Coronary artery (tissue), 2 donors: ENCODE data around the gene EFCAB9.

ENCODE experiments used
- DNase-seq: peaks from one replicate; pipeline ENCODE4 v3.0.0-alpha.2; 2017; ENCODE audit warnings: low spot score
- H3K27ac ChIP-seq, 2 donors: fragments of 200-600 bp; sonication (generic); one replicate each; pipeline ENCODE4 v1.5.1; 2016 to 2019
- H3K4me3 ChIP-seq: fragments of 200-600 bp; sonication (generic); 2 replicates; pipeline ENCODE4 v1.5.1; 2016; ENCODE audit warnings: mild to moderate bottlenecking, moderate library complexity
- TF ChIP-seq, protein P1 (sequence below): fragments of 200-600 bp; sonication (generic); IDR thresholded peaks from one replicate; pipeline ENCODE4 v1.5.1; 2019; ENCODE audit warnings: antibody characterized with exemption

EFCAB9 gene

DNA sequence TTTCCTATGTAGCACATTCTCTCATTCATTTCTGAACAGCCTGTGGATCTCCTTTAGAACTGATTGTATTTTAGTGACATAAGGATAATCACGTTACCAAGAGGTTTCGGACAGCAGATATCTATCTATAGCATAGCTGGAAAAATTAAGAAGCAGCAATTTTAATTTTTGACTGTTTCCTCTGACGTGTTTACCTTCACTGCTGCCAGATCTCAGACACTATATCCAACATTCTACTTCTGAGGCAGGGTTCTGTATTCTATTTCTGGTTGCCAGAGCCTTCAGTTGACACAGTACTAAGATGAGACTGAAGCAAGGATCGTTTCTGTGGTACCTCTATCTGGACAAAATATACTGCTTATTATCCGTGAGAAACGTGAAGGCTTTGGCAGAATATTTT, at the start of gene EFCAB9:
Gene EFCAB9 (plus strand): TSS at position 301 of the 400 bp plus-strand sequence. CDS start 1 bp downstream, at position 302.
- H3K4me3 ChIP-seq: no peak within 1 kb of the TSS
- no peak for DNase-seq
- TF ChIP-seq, protein P1, sequence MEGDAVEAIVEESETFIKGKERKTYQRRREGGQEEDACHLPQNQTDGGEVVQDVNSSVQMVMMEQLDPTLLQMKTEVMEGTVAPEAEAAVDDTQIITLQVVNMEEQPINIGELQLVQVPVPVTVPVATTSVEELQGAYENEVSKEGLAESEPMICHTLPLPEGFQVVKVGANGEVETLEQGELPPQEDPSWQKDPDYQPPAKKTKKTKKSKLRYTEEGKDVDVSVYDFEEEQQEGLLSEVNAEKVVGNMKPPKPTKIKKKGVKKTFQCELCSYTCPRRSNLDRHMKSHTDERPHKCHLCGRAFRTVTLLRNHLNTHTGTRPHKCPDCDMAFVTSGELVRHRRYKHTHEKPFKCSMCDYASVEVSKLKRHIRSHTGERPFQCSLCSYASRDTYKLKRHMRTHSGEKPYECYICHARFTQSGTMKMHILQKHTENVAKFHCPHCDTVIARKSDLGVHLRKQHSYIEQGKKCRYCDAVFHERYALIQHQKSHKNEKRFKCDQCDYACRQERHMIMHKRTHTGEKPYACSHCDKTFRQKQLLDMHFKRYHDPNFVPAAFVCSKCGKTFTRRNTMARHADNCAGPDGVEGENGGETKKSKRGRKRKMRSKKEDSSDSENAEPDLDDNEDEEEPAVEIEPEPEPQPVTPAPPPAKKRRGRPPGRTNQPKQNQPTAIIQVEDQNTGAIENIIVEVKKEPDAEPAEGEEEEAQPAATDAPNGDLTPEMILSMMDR: no peak
- H3K27ac ChIP-seq: no peak within 1 kb of the TSS

DNA sequence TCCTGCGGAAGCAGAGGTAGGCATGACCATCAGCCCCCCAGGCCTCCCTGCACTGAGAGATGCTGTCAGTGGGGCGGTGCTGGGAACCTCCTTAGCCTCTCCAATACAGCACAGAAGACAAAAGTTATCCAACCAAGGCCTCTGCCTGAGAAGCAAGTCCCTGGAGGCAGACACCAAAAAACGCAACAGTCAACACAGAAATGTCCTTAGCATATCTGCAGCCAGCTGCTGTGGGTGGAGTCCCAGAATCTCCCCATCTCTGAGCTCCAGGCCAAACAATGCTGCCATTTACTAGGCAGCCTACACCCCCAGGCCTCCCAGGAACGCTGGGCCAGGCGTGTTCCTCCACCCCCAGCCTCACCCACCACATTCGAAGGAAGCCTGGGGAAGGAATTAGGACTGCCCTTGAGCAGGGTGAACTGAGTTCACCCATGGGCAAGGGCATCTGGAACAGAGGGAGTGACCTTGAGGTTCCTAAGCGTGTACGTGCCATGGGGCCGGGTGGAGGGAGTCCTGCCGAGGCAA, 49.6 kb upstream of the EFCAB9 start:
- no peak for DNase-seq
- H3K27ac ChIP-seq: peak overlapping the region in 1 of 2 donors; percentile 31
- no peak overlapping the region for H3K4me3 ChIP-seq
- TF ChIP-seq, protein P1: no peak

DNA sequence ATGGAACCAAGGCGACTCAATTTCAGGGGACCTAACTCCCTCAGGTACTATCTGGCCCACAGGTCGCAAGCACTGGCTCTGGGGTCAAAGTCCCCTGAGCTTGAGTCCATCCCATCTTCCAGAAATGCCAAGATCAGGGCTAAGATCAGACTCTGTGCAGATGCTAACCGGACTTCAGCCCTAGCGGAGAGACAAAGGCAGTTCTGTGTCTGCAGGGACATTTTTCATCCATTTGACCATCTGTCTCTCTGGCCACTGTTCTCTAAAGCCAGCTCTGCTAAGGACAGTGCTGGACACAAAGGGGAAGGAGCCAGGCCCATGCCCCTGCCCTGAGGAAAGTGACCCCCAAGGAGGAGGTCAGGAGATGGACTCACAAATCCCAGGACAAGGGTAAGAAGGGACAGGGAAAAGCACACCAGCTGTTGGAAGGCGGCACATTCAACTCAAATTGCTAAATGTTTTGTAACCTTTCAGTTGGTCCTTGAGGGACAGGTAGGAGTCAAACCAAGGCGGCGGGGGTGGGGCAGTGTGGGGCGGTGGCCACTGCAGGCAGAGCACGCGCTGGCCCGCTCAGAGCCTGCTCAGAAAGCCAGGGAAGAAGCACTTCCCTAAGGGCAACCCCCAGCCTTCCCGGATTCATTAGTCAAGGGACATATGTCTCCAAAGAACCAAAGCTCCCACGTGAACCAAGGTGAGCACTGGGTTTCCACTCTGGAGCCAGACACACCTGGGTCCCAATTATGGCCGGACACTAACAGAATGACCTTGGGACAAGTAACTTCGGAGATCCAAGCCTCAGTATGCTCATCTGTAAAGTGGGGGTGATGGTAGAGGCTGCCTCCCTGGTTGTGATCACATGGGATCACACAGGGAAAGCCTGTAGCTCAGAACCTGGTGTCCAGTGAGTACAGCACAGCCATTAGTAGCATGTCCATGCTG, 48.8 kb upstream of the EFCAB9 start:
- TF ChIP-seq, protein P1: no peak
- Histone ChIP-seq H3K27ac (peak overlapping the region in 1 of 2 donors; percentile 11), H3K4me3 (no peak overlapping the region)
- no peak for DNase-seq

DNA sequence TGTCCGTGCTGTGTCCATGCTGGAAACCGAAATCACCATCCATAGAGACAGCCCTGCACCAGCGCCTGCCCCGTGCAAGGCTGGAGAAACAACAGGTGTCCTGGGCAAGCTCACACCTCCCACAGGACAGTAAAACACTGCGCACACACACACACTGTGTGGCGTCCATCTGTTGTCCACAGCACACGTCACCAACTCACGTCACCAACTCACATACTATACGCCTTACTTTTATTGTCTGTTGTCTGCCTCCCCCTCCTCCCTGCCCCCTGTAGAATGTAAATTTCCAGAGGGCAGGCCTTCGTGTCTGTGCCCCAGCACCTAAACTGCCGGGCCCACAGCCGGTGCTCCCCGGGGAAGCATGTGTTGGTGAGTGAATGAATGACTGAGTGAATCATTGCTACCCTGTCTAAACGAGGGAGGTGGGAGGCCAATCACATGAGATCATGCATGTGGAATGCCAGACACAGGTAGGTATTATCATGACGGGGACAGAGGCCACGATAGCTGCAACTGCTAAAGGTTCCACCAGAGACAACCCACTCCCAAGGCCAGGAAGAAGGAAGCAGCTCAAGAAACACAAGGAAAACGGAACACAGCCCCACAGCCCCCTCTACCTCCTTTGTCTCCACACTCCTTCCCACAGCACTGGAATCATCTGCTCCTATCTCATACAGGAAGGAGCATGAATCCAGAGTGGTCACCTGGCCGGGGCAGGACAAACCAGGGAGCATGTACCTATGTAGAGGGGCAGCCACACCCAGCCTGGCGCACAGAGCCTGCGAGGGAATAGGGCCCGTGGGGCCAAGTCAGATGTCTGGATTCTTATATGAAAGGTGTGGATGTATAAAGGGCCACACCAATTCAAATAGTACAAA, 47.9 kb upstream of the EFCAB9 start:
- Histone ChIP-seq H3K27ac (no peak overlapping the region), H3K4me3 (no peak overlapping the region)
- TF ChIP-seq, protein P1: no peak
- no peak for DNase-seq

DNA sequence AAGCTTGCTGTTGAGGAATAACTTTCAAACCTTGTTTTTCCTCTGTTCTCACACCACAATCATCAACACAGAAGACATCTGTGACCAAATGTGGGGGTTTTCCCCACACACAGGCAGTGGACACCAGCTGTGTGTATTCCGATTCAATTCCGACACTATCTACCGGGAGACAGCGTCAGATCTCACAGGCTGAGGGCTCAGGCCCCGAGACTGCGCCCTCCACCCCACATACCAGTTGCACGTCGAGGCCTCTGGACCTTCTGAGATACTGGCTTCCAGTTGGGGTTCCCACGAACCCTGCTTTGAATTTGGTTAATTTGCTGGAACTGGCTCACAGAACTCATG, 47.3 kb upstream of the EFCAB9 start:
- TF ChIP-seq, protein P1: no peak
- no peak overlapping the region for H3K4me3 ChIP-seq
- H3K27ac ChIP-seq: no peak overlapping the region
- no peak for DNase-seq

DNA sequence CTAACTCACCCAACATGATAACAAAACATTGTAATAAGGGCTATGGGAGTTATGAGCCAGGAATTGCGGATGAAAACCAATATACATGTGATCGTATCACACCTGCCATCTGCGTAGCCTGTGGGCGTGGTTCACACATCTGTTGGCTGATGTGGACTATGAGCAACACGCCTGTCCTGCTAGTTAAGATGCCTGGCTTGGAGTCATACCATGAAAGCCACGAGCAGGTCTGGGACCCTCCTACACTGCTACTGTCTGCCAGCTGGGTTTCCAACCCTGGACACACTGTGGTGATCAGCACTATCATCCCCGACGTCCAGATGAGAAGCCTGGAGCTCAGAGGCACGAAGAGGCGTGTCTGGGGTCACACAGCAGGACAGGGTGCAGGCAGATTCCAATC, 46.1 kb upstream of the EFCAB9 start:
- Histone ChIP-seq H3K27ac (no peak overlapping the region), H3K4me3 (no peak overlapping the region)
- TF ChIP-seq, protein P1: no peak
- no peak for DNase-seq
